GM18498 (cell line): Measurements from ENCODE around the gene CD302.
"Not testable (repeated sequence)": the region's sequence is repeated elsewhere in the genome, so short reads cannot be mapped to it uniquely, and the experiment has no call there.

Source experiments
- ATAC-seq: cut with Tn5 transposase; IDR thresholded peaks from one replicate; pipeline ENCODE4 v1.9.1; 2021; ENCODE audit warnings: mild to moderate bottlenecking, moderate library complexity; ENCODE audit not compliant: unreplicated experiment

CD302 gene

DNA sequence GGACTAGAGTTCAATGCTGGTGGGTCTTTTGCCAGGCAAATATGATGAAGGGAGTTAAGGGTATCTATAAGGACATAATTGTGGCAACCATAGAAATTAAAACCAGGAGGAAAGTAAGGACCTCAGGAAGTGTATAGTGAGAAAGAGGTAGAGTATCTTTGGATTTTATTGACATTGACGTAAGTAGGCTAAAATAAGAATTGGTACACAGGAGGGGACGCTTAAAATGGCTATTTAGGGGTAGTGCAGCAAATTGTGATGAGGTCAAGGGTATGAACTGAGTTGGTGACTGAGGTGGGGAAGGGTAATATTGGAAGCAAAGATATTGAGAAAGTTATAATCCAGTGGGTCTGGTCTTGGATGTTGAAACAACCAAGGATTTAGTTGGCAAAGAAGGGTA, 43.0 kb downstream of the CD302 start:
- no peak for ATAC-seq

DNA sequence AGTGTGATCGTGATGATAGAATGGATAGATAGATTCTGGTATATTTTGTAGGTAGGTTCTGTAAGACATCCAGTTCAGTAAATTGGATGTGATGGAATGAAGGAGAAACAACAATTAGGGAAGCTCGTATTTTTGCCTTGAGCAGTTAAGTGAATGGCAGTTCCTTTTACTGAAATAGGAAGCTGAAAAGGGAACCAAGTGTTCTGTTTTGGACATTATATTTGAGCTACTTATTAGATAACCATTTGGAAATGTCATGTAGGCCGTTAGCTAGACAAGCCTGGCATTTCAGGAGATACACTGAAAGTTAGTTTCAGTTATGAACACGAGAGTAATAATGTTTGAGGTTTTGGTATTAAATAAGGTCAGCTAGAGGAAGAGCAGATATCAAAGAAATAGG, 44.2 kb downstream of the CD302 start:
- no peak for ATAC-seq

DNA sequence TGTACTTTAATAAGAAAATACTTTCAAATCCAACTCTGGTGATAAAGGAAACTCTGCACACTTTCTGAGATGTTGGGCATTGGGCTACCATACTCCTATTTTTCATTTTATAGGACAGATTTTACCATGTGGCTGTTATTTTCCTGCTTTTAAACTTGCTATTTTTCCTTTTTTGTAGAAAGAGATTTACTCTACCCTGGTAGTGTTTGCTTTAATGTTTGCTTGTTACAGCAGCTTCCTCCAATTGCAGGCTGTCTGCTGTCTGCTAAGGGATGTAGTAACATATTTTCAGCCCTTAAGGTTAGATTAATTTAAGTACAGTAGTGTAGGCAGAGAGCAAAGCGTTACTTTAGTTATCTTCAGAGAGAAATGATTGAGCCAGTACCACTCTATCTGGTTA, 47.1 kb downstream of the CD302 start:
- ATAC-seq: no peak

DNA sequence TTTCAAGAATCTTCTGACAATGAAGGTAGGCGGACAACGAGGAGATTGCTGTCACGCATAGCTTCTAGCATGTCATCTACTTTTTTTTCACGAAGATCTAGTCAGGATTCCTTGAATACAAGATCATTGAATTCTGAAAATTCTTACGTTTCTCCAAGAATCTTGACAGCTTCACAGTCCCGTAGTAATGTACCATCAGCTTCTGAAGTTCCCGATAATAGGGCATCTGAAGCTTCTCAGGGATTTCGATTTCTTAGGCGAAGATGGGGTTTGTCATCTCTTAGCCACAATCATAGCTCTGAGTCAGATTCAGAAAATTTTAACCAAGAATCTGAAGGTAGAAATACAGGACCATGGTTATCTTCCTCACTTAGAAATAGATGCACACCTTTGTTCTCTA, 49.9 kb downstream of the CD302 start:
- no peak for ATAC-seq

DNA sequence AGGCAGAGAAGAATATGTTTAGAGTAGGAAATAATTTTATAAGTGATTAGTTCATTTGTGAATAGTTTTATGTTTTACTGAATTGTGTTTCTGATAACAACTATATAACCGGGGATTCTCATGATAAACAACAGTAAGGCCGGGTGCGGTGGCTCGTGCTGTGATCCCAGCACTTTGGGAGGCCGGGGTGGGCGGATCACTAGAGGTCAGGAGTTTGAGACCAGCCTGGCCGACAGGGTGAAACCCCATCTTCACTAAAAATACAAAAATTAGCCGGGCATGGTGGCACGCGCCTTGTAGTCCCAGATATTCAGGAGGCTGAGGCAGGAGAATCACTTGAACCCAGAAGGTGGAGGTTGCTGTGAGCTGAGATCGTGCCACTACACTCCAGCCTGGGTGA, 52.8 kb downstream of the CD302 start:
- not testable (repeated sequence) for ATAC-seq

DNA sequence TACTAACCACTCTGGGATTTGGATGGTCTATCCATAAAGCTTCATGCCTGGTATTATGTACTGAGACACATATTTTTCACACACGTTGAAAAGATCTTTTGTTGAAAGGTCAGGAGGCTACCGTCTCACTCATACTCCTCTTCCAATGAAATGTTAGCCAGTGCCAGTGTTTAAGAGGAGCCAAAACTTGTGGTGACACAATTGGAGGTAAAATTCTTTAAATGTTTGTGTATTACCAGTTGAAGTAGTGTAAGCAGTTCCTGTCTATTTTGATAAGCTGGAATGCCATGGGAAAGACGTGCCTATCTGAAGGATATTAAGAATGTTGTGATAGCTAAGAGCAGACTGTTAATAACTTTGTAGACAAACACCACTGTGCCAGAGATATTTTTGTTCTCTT, 53.6 kb downstream of the CD302 start:
- ATAC-seq: no peak

DNA sequence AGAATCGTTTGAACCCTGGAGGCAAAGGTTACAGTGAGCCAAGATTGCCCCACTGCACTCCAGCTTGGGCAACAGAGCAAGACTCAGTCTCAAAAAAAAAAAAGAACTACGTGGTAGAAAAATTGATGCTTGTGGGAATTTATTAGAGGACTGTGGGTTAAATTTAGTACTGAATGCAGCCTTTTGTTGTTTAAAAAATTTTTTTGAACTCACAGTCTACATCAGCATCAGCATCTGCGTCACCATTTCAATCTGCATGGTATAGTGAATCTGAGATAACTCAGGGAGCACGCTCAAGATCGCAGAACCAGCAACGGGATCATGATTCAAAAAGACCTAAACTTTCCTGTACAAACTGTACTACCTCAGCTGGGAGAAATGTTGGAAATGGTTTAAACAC, 55.2 kb downstream of the CD302 start:
- no peak for ATAC-seq

DNA sequence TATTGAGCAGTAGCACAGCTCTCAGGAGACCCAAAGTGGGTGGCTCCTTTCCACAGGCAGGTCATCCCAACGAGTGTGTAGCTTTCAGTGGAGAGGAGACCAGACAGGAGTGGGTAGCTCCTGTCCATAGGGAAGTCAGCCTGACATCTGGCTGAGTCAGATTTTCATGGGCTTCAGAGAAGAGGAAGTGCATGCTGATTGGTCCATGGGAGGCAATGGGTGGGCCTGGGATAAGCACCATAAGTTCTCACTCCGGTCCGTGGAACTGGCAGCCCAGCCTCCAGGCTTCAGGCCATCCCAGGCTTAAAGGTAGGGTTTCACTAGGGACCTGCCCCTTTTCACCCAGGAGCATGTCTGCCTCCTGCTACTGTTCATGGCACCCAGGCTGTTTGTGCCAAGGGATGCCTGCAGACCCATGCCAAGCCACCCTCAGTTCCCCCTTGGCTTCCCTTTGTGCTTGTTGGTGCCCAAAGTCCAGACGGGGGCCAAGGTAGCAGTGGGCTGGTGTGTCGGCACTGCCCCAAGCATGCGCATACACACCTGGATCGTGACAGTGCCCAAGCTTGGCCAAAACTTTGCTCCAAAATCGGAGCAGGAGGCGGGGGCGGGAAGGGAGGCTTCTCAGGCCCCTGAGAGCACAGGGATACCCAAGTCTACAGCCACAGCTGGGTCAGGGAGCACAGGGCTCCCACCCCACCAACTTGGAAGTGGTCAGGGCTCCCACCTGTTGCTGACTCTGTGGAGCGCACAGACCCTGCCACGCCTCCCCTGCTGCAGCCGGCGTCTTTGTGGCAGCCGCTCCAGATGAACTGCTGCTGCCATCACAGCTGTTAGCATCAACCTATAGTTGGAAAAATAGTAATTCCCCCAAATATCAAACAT, 59.3 kb downstream of the CD302 start:
- no peak for ATAC-seq

DNA sequence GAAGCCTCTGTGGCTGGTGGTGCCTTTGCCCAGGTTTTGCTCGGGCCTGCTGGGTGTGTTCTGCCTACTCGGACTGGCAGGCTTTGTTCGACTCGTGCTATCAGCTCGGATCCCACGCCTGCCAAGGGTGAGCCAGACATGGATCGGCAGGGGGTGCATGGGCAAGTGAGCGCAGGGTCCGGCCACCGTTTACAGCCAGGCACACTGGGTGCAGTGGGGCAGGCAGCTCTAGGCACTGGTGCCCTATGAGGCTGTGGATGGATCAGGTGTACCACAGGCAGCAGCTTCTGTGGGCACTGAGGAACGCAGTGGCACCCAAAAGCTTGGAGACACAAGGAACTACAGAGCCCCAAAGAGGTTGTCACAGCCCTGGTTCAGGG, 60.1 kb downstream of the CD302 start:
- no peak for ATAC-seq

DNA sequence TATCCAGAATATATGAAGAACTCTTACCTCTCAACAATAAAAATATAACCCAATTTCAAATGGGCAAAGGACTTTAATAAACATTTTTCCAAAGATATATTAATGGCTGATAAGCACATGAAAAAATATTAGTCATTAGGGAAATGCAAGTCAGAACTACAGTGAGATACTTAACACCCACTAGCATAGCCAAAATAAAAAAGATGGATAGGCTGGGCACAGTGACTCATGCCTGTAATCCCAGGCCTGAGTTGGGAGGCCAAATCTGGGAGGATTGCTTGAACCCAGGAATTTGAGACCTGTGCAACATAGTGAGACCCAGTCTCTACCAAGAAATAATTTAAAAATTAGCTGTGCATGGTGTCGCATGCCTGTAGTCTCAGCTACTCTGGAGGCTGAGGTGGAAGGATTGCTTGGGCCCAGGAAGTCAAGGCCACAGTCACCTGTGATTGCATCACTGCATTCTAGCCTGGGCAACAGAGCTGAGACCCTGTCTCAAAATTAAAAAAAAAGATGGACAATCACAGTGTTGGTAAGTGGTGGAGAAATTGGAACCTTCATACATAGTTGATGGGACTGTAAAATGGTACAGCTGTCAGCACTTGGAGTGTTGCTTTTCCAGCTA, 60.6 kb downstream of the CD302 start:
- no peak for ATAC-seq

DNA sequence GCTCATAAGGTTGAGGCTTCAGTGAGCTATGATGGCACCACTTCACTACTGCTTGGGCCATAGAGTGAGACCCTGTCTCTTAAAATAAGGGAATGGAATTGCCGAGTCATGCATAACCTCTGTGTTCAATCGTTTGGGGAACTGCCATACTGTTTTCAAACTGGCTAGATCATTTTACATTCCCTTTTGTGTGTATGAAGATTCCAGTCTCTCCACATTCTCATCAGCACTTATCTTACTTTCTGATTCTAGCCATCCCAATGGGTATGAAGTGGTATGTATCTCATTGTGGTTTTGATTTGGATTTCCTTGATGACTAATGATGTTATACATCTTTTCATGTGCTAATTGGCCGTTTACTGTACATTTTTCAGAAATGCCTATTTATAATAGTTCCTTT, 62.0 kb downstream of the CD302 start:
- no peak for ATAC-seq

DNA sequence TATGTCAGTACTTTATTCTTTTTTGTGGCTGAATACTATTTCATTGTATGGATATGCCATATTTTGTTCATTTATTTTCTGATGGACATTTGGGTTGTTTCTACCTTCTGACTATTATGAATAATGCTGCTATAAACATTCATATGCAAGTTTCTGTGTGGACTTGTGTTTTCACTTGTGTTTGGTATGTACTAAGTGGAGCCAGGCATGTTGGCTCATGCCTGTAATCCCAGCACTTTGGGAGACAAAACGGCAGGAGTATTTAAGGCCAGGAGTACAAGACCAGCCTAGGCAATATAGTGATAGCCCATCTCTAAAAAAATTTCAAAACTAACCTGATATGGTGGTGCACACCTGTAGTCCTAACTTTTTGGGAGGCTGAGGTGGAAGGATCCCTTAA, 62.4 kb downstream of the CD302 start:
- no peak for ATAC-seq

DNA sequence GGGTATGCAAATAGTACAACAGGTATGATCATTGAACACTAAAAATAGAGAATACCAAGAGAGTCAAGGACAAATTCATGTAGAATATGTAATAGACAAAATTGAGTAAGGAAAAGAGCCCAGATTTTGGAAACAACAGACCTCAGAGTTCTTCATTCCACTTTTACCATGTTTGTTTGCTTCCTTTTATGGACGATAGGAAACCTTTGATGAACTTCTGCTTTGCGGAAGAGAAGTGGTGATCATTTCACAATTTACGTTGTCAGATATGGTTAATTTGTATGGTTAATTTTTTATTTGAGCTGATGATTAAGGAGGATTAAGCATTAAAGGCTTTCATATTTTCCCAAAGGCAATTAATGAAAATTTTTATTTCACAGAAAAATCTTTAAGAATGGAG, 69.4 kb downstream of the CD302 start:
- ATAC-seq: no peak

DNA sequence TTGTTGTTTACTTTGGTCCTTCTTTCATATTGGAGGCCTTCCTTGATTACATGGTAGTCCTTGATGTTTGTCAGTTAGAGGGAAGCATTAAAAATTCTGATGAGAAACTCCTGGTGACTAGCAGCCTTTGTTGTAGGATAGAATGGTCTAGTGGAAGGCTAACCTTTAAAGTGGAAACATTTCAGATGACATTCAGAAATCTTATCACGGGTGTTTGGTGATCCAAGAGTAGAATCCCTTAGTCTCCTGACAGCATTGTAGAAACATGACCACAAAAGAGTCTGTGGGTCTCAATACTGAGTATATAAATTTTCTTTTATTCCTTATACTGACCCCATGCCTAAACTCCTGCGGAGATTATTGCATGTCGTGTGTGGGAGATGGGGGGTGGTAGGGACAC, 72.3 kb downstream of the CD302 start:
- ATAC-seq: no peak

DNA sequence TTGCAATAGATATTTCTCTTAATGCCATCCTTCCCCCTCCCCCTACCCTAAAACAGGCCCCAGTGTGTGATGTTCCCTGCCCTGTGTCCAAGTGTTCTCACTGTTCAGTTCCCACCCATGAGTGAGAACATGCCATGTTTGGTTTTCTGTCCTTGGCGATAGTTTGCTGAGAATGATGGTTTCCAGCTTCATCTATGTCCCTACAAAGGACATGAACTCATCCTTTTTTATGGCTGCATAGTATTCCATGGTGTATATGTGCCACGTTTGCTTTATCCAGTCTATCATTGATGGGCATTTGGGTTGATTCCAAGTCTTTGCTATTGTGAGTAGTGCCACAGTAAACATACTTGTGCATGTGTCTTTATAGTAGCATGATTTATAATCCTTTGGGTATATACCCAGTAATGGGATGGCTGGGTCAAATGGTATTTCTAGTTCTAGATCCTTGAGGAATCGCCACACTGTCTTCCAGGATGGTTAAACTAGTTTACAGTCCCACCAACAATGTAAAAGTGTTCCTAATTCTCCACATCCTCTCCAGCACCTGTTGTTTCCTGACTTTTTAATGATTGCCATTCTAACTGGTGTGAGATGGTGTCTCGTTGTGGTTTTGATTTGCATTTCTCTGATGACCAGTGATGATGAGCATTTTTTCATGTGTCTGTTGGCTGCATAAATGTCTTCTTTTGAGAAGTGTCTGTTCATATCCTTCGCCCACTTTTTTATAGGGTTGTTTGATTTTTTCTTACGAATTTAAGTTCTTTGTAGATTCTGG, 73.0 kb downstream of the CD302 start:
- ATAC-seq: not testable (repeated sequence)

DNA sequence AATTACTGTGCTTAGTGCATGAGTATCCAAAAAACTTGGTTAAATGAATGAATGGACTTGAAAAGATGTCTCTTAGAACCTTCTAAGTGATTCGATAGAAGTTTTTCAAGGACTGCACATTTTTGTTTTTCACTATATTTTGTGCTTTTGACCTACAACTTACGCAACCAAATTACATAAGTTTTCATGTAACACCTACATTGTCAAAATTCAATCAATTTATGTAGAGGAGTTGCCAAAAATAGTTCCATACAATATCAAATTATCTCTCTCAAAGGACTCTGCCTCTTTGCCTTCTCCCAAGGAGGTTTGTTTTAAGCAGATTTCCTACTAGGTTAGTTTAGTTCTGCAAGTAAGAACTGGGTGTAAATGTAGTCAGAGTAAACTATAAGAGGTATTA, 75.4 kb downstream of the CD302 start:
- no peak for ATAC-seq

DNA sequence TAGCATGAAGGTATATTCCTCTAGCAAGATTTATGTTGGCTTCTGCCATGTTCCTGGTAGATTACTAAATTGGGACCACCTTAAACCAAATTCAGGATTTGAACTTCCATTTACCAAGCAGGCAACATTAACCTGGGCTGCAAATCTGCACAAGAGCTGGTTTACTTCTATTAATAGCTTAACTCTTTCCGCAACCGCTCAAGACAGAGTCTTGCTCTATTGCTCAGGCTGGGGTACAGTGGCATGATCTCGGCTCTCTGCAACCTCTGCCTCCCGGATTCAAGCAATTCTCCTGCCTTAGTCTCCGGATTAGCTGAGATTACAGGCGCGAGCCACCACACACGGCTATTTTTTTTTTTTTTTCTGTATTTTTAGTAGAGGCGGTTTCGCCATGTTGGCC, 77.3 kb downstream of the CD302 start:
- no peak for ATAC-seq
